GM15510 (cell line): Measurements from ENCODE around the gene ZNF771.
A peak's percentile ranks its signal among the peaks of the same experiment; 100 is the strongest.

Experiments used
- POLR2A ChIP-seq: IDR thresholded peaks from 3 replicates; pipeline ENCODE4 v1.6.1; 2011; ENCODE audit warnings: borderline replicate concordance; ENCODE audit not compliant: insufficient read length; ENCODE audit errors: extremely low read depth

ZNF771 gene

DNA sequence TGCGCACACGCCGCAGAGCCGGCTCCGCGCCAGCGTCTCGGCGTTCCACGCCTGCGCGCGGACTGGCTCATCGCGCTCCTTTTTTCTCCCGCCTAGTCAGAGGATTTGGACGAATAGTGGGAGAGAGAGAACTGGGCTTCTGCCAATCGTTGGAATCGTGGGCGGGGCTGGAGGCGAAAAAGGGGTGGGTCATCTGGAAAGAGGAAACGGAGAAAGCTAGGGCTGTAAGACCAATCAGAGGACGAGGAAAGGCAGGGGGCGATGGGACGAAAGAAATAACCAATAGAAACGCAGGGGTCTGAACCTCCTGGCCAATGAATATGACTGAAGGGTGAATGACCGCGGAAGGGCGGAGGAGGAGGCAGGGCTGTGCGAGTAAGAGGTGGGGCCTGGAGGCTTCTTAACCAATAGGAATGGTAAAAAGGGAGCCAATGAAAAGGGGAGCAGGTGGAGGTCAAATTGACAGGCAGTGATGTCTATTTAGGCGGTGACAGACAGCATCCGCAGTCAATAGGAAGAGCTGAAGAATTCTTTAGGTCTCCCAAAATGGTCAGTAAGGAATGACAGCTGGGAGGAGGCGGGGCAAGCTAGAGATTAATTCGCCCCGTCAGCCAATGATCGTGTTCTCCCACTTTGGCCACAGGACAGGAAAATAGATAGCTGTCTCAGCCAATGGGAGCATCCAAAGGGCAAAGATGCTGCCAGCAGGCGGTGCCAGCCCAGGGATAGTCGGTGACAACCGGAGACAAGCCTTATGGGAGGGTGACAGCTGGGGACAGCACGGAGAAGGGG is 36.8 kb upstream of the ZNF771 start, which contains the start of gene TBC1D10B:
TSS of gene TBC1D10B (minus strand) at position 39 of the 792 bp plus-strand sequence. CDS start 311 bp downstream, outside the sequence.
- no peak for TF ChIP-seq POLR2A

GRCh38 chr16:30371248-30371816 is 36.1 kb upstream of the ZNF771 start:
- TF ChIP-seq POLR2A = peak; percentile 69

DNA sequence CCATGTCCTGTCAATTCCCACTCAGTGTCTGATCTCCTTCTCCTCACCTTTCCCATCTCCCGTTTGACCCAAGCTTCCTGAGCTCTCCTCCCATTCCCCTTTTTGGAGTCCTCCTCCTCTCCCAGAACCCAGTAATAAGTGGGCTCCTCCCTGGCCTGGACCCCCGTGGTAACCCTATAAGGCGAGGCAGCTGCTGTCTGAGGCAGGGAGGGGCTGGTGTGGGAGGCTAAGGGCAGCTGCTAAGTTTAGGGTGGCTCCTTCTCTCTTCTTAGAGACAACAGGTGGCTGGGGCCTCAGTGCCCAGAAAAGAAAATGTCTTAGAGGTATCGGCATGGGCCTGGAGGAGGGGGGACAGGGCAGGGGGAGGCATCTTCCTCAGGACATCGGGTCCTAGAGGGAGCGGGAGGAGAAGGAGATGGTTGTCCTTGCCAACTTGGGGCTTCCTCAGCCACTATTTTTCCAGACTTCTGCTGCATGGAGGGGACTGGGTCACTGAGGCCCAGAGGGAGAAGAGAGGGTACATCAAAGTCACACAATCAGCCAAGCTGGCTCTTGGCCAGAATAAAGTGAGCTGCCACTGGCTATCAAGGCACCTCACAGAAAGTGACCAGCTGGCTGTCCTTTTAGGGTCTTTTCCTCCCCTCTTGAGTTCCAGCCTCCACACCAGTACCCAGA is 35.2 kb upstream of the ZNF771 start:
- TF ChIP-seq POLR2A = no peak

- no peak for TF ChIP-seq POLR2A
These were observed 34.7 kb upstream of the ZNF771 start for GRCh38 chr16:30372725-30373124.

DNA sequence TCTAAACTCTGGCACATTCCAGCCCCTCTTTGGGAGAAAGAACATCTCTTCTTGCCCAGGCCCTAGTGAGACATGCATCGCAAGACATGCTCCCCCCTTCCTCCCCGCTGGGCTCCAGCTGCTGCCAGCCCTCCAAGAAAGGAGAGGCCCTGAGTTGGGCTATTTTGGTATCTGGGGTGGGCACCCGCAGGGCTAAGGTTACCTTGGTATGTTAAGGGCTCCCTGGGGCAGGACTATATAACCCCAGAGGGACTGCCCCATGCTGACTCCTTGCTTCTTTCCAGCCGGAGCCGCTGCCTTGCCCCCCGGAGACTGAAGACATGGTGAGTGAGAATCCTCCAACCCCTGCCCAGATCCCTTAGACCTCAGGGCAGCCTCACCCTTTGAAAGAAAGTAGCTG is 32.9 kb upstream of the ZNF771 start, which contains the start of gene MYL11:
TSS of gene MYL11 (plus strand) at position 265 of the 400 bp plus-strand sequence. CDS start at position 321, 56 bp downstream.
- no peak for TF ChIP-seq POLR2A

DNA sequence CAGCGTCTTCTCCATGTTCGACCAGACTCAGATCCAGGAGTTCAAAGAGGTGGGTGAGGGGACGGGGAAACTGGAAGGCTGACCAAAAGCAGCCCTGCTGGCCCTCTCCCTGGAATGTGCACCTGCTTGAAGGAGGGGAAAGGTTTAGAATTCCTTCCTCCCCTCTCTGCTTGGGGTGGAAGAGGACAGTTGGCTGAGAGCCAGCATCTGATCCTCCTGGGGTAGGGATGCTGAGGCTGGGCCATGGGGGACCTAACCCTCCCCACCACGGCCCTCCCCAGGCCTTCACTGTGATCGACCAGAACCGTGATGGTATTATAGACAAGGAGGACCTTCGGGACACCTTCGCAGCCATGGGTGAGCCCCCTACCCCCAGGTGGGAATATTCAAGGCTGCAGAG is 31.5 kb upstream of the ZNF771 start:
- no peak for TF ChIP-seq POLR2A

GRCh38 chr16:30376461-30376902 is 30.9 kb upstream of the ZNF771 start:
- TF ChIP-seq POLR2A = no peak

DNA sequence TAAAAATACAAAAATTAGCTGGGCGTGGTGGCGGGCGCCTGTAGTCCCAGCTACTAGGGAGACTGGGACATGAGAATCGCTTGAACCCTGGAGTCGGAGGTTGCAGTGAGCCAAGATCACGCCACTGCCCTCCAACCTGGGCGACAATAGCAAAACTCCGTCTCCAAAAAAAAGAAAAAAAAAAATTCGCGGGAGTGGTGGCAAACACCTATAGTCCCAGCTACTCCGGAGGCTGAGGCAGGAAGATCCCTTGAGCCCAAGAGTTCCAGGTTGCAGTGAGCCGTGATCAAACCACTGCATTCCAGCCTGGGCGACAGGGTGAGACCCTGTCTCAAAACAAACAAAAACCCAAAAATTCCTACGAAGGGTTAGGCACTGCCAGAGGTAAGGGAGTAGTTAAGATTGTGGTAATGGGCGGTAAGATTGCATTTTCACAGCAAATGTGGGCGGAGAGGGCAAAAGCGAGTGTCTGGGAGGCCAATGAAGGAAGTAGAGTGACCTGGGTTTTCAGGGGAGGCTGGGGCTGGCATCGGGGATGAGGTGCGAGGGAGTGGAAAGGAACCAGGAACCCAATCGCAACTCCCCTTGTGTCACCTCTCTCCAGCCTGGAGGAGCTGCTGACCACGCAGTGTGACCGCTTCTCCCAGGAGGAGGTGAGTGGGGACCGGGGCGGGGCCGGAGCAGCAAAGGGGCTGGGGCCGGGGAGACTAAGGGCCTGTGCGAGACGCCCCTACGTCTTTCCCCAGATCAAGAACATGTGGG is 30.2 kb upstream of the ZNF771 start:
- no peak for TF ChIP-seq POLR2A

DNA sequence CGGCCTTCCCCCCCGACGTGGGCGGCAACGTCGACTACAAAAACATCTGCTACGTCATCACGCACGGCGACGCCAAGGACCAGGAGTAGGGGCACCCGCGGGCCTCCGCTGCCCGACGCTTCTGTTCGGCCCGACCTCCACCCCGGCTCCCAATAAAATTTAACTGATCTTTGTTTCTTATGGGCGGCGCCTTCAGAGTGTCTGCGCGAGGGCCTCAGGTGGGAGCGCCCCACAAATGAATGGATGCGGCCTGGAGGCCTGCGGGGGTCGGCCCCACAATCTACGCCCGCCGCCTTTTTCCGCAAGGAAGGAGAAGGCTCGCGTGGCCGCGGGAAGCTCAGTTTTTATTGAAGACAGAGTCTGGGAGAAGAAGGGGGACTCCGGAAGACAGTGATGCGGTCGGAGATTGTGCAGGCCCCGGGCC is 29.6 kb upstream of the ZNF771 start:
- peak; percentile 39 for TF ChIP-seq POLR2A

DNA sequence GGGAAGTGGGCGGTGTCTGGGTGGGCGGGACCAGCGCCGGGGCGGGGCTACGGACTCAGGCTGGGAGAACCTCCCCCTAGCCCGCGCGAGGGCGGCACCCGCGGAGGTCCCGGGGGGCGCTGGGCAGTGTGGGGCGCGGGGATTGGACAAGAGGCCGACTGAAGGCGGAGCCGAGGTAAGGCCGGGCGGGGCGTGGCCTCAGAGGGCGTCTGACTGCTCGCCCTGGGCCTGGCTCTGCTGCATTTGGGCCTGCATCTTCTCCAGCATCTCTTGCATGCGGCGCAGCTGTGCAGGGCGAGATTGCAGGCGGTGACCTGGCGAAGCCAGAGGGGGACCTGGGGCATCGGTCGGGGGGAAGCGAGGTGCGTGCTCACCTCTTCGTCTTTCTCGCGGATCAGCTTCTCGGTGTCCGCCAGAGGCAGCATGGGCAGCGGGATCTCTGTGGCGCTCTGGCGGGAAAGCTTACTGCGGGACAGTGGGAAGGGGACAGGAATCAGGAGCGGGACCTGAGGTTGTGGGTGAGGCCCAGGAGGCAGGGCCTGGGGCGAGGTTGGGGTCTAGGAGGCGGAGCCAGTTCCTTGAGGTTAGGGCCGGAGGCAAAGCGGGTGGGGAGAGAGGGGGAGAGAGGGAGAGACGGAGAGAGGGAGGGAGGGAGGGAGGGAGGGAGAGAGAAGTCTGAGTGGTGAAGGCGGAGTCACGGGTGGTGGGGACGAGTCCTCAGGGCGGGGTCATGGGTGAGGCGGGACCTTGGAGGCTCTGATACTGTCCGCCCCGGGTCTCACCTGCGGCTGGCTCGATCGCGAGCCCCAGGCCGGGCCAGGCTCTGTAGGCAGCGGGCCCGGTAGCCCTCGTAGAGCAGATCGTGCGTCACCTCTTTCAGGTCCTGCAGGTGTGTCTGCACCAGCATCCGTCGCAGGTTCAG is 28.9 kb upstream of the ZNF771 start:
- peak; percentile 72 for TF ChIP-seq POLR2A

GRCh38 chr16:30379158-30379783 is 28.1 kb upstream of the ZNF771 start:
- TF ChIP-seq POLR2A = no peak

DNA sequence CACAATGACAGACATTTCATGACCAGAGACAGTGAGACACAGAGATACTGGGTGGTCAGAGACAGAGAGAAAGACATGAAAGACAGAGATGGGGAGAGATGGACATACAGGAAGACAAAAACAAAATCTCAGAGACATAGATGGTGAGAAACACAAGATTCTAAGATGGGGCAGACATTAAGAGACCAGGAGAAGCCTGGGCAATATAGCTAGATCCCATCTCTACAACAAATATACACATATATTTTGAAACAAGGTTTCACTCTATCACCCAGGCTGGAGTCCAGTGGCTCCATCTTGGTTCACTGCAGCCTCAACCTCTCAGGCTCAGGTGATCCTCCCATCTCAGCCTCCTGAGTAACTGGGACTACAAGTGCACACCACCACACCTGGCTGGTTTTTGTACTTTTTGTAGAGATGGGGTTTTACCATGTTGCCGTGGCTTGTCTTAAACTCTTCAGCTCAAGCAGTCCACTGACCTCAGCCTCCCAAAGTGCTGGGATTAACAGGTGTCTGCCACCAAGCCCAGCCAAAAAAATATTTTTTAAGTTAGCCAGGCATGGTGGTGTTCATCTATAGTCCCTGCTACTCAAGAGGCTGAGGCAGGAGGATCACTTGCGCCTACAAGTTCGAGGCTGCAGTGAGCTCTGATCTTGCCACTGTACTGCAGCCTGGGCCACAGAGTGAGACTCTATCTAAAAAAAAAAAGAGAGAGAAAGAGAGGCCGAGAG is 27.2 kb upstream of the ZNF771 start:
- no peak for TF ChIP-seq POLR2A
